ENCODE measurements around the gene CARNS1. TPM values are rescaled to one million over a fixed set of nuclear protein-coding genes. Genes with fewer than 3 reads are reported as not detected.

Gene CARNS1
- total RNA-seq, 1 donor from 2014 or later: 17.2 TPM

GRCh38 chr11:67418476-67419281, 3.2 kb downstream of the CARNS1 start:
- peak overlapping the region; percentile 75 to 94 (median 82) for H3K9ac ChIP-seq (ENCODE audit: low read depth in 1 of 3, low read length in 3 of 3)
- peaks cover 0 to 5% (median 0%) of the 10 kb centered on the region in 3 donors for H3K27me3 ChIP-seq (ENCODE audit: control insufficient read depth in 3 of 3, insufficient read depth in 3 of 3, low read length in 3 of 3)
- peaks cover 52 to 59% (median 54%) of the 10 kb centered on the region in 3 donors for H3K4me1 ChIP-seq (ENCODE audit: control insufficient read depth in 3 of 3, insufficient read depth in 3 of 3, low read length in 3 of 3)
- H3K9me3 ChIP-seq (ENCODE audit: control insufficient read depth in 3 of 3, low read length in 3 of 3): no peaks in the 10 kb centered on the region
- H3K4me3 ChIP-seq (ENCODE audit: low read length in 3 of 3): peak overlapping the region; percentile 59 to 81 (median 76)
- H3K36me3 ChIP-seq (ENCODE audit: control insufficient read depth in 3 of 3, insufficient read depth in 3 of 3, low read length in 3 of 3): peaks cover 0 to 6% (median 4%) of the 10 kb centered on the region in 3 donors
- H3K27ac ChIP-seq (ENCODE audit: low read depth, low read length): peak overlapping the region; percentile 91

GRCh38 chr11:67419325-67420049, 4.0 kb downstream of the CARNS1 start:
- Histone ChIP-seq H3K4me1 (ENCODE audit: control insufficient read depth in 3 of 3, insufficient read depth in 3 of 3, low read length in 3 of 3) (peaks cover 52 to 59% (median 54%) of the 10 kb centered on the region in 3 donors), H3K36me3 (ENCODE audit: control insufficient read depth in 3 of 3, insufficient read depth in 3 of 3, low read length in 3 of 3) (peaks cover 0 to 10% (median 10%) of the 10 kb centered on the region in 3 donors), H3K4me3 (ENCODE audit: low read length in 3 of 3) (peak overlapping the region; percentile 59 to 81 (median 76)), H3K27ac (ENCODE audit: low read depth, low read length) (peak overlapping the region; percentile 91), H3K27me3 (ENCODE audit: control insufficient read depth in 3 of 3, insufficient read depth in 3 of 3, low read length in 3 of 3) (peaks cover 0 to 5% (median 0%) of the 10 kb centered on the region in 3 donors), H3K9me3 (ENCODE audit: control insufficient read depth in 3 of 3, low read length in 3 of 3) (no peaks in the 10 kb centered on the region), H3K9ac (ENCODE audit: low read depth in 1 of 3, low read length in 3 of 3) (peak overlapping the region; percentile 73 to 94 (median 75))

GRCh38 chr11:67420147-67420645, 4.7 kb downstream of the CARNS1 start:
- Histone ChIP-seq H3K9ac (ENCODE audit: low read depth in 1 of 3, low read length in 3 of 3) (peak overlapping the region; percentile 73 to 94 (median 75)), H3K4me1 (ENCODE audit: control insufficient read depth in 3 of 3, insufficient read depth in 3 of 3, low read length in 3 of 3) (peaks cover 48 to 55% (median 50%) of the 10 kb centered on the region in 3 donors), H3K27me3 (ENCODE audit: control insufficient read depth in 3 of 3, insufficient read depth in 3 of 3, low read length in 3 of 3) (peaks cover 0 to under 1% (median 0%) of the 10 kb centered on the region in 3 donors), H3K9me3 (ENCODE audit: control insufficient read depth in 3 of 3, low read length in 3 of 3) (no peaks in the 10 kb centered on the region), H3K4me3 (ENCODE audit: low read length in 3 of 3) (peak overlapping the region; percentile 59 to 81 (median 76)), H3K36me3 (ENCODE audit: control insufficient read depth in 3 of 3, insufficient read depth in 3 of 3, low read length in 3 of 3) (peaks cover 0 to 13% (median 12%) of the 10 kb centered on the region in 3 donors), H3K27ac (ENCODE audit: low read depth, low read length) (peak overlapping the region; percentile 91)

GRCh38 chr11:67420646-67421429, 5.4 kb downstream of the CARNS1 start:
- Histone ChIP-seq H3K27me3 (ENCODE audit: control insufficient read depth in 3 of 3, insufficient read depth in 3 of 3, low read length in 3 of 3) (no peaks in the 10 kb centered on the region), H3K4me1 (ENCODE audit: control insufficient read depth in 3 of 3, insufficient read depth in 3 of 3, low read length in 3 of 3) (peaks cover 48 to 53% (median 49%) of the 10 kb centered on the region in 3 donors), H3K27ac (ENCODE audit: low read depth, low read length) (peak overlapping the region; percentile 91), H3K4me3 (ENCODE audit: low read length in 3 of 3) (peak overlapping the region; percentile 59 to 81 (median 76)), H3K9ac (ENCODE audit: low read depth in 1 of 3, low read length in 3 of 3) (peak overlapping the region; percentile 73 to 94 (median 75)), H3K9me3 (ENCODE audit: control insufficient read depth in 3 of 3, low read length in 3 of 3) (no peaks in the 10 kb centered on the region), H3K36me3 (ENCODE audit: control insufficient read depth in 3 of 3, insufficient read depth in 3 of 3, low read length in 3 of 3) (peaks cover 0 to 14% (median 14%) of the 10 kb centered on the region in 3 donors)

DNA sequence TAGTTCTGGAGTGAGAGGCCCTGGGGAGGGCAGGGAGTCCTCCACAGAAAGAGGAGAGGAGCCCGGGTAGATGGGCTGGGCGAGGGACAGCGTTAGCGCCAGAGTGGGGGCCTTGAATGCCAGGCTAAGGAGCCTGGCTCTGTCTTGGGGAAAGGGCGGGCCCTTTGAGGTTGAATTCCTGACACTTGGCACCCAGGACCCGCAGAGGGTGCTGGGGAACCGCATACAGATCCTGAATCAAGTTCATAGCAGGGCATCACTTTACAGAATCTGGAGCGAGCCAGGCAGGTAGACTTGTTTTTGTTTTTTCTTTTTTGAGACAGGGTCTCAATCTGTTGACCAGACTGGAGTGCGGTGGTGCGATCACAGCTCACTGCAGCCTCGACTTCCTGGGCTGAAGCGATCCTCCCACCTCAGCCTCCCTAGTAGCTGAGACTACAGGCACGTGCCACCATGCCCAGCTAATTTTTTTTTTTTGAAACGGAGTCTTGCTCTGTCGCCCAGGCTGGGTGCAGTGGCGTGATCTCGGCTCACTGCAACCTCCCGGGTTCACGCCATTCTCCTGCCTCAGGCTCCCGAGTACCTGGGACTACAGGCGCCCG, 6.1 kb downstream of the CARNS1 start:
- no peak overlapping the region for H3K9ac ChIP-seq (ENCODE audit: low read depth in 1 of 3, low read length in 3 of 3)
- no peaks in the 10 kb centered on the region for H3K27me3 ChIP-seq (ENCODE audit: control insufficient read depth in 3 of 3, insufficient read depth in 3 of 3, low read length in 3 of 3)
- H3K36me3 ChIP-seq (ENCODE audit: control insufficient read depth in 3 of 3, insufficient read depth in 3 of 3, low read length in 3 of 3): peaks cover 0 to 14% (median 14%) of the 10 kb centered on the region in 3 donors
- no peak overlapping the region for H3K27ac ChIP-seq (ENCODE audit: low read depth, low read length)
- H3K9me3 ChIP-seq (ENCODE audit: control insufficient read depth in 3 of 3, low read length in 3 of 3): no peaks in the 10 kb centered on the region
- peak overlapping the region in 2 of 3 donors; percentile 29 to 54 for H3K4me3 ChIP-seq (ENCODE audit: low read length in 3 of 3)
- H3K4me1 ChIP-seq (ENCODE audit: control insufficient read depth in 3 of 3, insufficient read depth in 3 of 3, low read length in 3 of 3): peaks cover 41 to 46% (median 42%) of the 10 kb centered on the region in 3 donors

GRCh38 chr11:67422891-67423290, 7.4 kb downstream of the CARNS1 start:
- H3K9me3 ChIP-seq (ENCODE audit: control insufficient read depth in 3 of 3, low read length in 3 of 3): no peaks in the 10 kb centered on the region

GRCh38 chr11:67423466-67423865, 8.0 kb downstream of the CARNS1 start:
- Histone ChIP-seq H3K27me3 (ENCODE audit: control insufficient read depth in 3 of 3, insufficient read depth in 3 of 3, low read length in 3 of 3) (no peaks in the 10 kb centered on the region), H3K9me3 (ENCODE audit: control insufficient read depth in 3 of 3, low read length in 3 of 3) (no peaks in the 10 kb centered on the region), H3K9ac (ENCODE audit: low read depth in 1 of 3, low read length in 3 of 3) (no peak overlapping the region), H3K36me3 (ENCODE audit: control insufficient read depth in 3 of 3, insufficient read depth in 3 of 3, low read length in 3 of 3) (peaks cover 0 to 15% (median 14%) of the 10 kb centered on the region in 3 donors), H3K27ac (ENCODE audit: low read depth, low read length) (no peak overlapping the region), H3K4me1 (ENCODE audit: control insufficient read depth in 3 of 3, insufficient read depth in 3 of 3, low read length in 3 of 3) (peaks cover 27 to 28% (median 27%) of the 10 kb centered on the region in 3 donors), H3K4me3 (ENCODE audit: low read length in 3 of 3) (no peak overlapping the region)

More at GRCh38 chr11:67422891-67423290, 7.4 kb downstream of the CARNS1 start:
- H3K27me3 ChIP-seq (ENCODE audit: control insufficient read depth in 3 of 3, insufficient read depth in 3 of 3, low read length in 3 of 3): no peaks in the 10 kb centered on the region
- peaks cover 31 to 33% (median 32%) of the 10 kb centered on the region in 3 donors for H3K4me1 ChIP-seq (ENCODE audit: control insufficient read depth in 3 of 3, insufficient read depth in 3 of 3, low read length in 3 of 3)
- H3K27ac ChIP-seq (ENCODE audit: low read depth, low read length): no peak overlapping the region
- H3K9ac ChIP-seq (ENCODE audit: low read depth in 1 of 3, low read length in 3 of 3): peak overlapping the region in 1 of 3 donors; percentile 14
- peaks cover 0 to 14% (median 14%) of the 10 kb centered on the region in 3 donors for H3K36me3 ChIP-seq (ENCODE audit: control insufficient read depth in 3 of 3, insufficient read depth in 3 of 3, low read length in 3 of 3)
- H3K4me3 ChIP-seq (ENCODE audit: low read length in 3 of 3): no peak overlapping the region

- Histone ChIP-seq H3K9me3 (ENCODE audit: control insufficient read depth in 3 of 3, low read length in 3 of 3) (no peaks in the 10 kb centered on the region), H3K36me3 (ENCODE audit: control insufficient read depth in 3 of 3, insufficient read depth in 3 of 3, low read length in 3 of 3) (peaks cover 0 to 16% (median 14%) of the 10 kb centered on the region in 3 donors), H3K4me3 (ENCODE audit: low read length in 3 of 3) (no peak overlapping the region), H3K27ac (ENCODE audit: low read depth, low read length) (no peak overlapping the region), H3K4me1 (ENCODE audit: control insufficient read depth in 3 of 3, insufficient read depth in 3 of 3, low read length in 3 of 3) (peaks cover 25 to 28% (median 26%) of the 10 kb centered on the region in 3 donors), H3K9ac (ENCODE audit: low read depth in 1 of 3, low read length in 3 of 3) (peak overlapping the region in 1 of 3 donors; percentile 6), H3K27me3 (ENCODE audit: control insufficient read depth in 3 of 3, insufficient read depth in 3 of 3, low read length in 3 of 3) (no peaks in the 10 kb centered on the region)
Observed at GRCh38 chr11:67423891-67424613, 8.6 kb downstream of the CARNS1 start.
